GM19239 (cell line): ENCODE measurements around the gene OR5T1.

Experiments
- DNase-seq: peaks from one replicate; pipeline ENCODE4 v3.0.0; 2011; ENCODE audit warnings: low spot score; ENCODE audit not compliant: insufficient read length
- FAIRE-seq: peaks from 2 replicates; lab custom pipeline; 2011; peaks lifted over from hg19 to GRCh38; lab: Jason Lieb, UNC

OR5T1 gene

GRCh38 chr11:56273854-56274253, at the start of gene OR5T1:
Gene OR5T1 (plus strand): TSS chr11:56274154. CDS start chr11:56275639, 1,485 bp downstream.
- DNase-seq: no peak

DNA sequence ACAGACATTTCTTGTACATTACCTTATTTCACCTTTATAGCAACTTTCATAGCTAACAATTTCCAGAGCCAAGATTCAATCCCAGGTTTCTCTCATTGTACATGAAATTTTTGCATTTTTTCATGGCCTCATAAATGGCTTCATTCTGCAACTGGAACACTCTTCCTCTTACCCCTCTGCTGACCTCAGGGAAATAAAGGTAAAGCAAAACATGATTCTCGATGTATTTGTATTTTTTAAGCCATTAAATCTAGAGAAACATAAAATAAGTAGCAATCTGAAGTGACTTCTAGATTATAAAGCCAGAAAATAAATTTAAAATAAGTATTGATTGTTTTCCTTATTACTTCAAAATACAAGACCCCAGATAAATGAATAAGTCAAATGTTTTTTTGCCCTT, 39.8 kb upstream of the OR5T1 start, which contains the start of gene OR5T2:
OR5T2 (minus strand) TSS at position 101 of the 400 bp plus-strand sequence. CDS start 1,193 bp downstream, outside the sequence.
- FAIRE-seq (no peak), DNase-seq (no peak)

More at GRCh38 chr11:56273854-56274253, at the start of gene OR5T1:
- no peak for FAIRE-seq

- no peak for FAIRE-seq
Observed at GRCh38 chr11:56251954-56252353, 22.0 kb upstream of the OR5T1 start, which contains the start of gene OR5T3. Gene OR5T3 (plus strand): TSS chr11:56252254. CDS start chr11:56252254, 0 bp downstream.

DNA sequence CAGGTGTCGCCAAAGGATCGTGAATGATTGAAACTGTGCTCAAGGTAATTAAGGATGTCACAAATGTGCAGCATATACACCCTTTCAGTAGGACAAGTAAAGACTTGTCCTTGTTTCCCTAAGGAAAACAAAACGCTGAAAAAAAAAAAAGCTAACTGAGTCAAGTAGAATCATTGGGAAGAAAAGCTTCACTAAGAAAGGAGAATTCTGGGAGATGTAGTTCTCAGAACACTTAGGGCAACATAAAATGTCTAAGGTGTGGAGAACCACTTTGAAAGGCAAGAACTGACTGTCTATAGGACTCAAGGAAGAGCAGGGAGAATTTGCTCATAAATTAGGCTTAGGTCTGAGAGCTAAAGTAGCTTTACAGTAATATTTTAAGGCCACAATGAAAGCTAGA, 2.9 kb upstream of the OR5T1 start:
- no peak for FAIRE-seq
- DNase-seq: no peak

More at GRCh38 chr11:56251954-56252353, 22.0 kb upstream of the OR5T1 start, which contains the start of gene OR5T3:
- DNase-seq: no peak

DNA sequence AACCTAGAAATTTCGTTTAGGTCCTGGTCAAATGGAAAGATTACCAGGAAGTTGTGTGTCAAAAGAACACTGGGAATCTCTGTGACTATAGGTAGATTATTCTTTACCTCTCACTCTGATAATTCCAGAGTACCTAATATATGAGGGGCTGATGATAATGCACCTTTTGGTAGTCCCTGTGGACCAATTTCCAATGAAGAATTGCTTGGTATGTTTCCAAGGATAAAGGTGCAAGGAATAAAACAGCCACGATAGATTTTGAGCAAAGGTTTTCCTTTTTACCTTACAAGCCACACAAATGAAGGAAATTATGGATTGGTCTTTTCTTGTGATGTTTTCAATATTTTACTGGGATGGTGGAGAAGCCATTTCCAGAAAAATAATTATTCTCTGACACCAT, 18.2 kb downstream of the OR5T1 start, which contains the start of gene OR8H1:
OR8H1 (minus strand) TSS at position 101 of the 400 bp plus-strand sequence. CDS start 1,192 bp downstream, outside the sequence.
- DNase-seq (no peak), FAIRE-seq (no peak)

- FAIRE-seq: no peak
Observed at GRCh38 chr11:56296898-56297297, 22.9 kb downstream of the OR5T1 start.

DNA sequence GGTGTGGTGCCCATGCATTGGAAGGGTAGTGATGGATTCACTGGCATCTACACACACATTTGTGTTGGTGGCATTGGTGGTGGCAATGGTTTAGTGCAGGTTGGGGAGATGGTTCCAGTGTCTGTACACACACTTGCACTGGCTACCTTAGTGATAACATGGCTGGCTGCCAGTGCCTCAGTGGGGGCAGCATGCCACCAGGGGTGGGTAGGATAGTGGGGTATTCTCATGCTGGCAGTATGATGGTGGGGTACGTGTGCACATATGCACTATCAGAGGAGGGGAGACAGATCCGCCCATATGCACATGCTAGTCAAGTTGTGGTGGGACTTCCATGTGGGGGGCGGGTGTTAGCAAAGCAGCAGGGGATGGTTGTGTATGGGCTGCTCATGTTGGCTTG, 33.9 kb downstream of the OR5T1 start:
- FAIRE-seq (no peak), DNase-seq (no peak)

More at GRCh38 chr11:56296898-56297297, 22.9 kb downstream of the OR5T1 start:
- DNase-seq: no peak

DNA sequence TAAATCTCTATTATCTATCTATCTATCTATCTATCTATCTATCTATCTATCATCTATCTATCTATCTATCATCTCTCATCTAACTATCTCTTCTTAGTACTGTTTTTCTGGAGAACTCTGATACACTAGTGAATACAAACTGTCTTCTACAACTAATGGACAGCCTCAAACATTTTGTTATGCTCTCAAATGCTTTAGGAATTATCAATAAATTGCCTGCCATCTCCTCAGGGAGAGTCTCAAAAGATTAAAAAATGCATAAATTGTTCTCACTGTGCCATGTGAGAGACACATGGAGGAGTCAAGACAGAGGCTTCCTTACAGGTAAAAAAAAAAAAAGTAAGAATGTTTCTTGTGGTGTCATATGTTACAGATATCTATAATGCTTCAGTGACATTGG, 40.9 kb downstream of the OR5T1 start, which contains the start of gene OR8K3:
OR8K3 (plus strand) TSS at position 301 of the 400 bp plus-strand sequence. CDS start 3,163 bp downstream, outside the sequence.
- DNase-seq: no peak
- no peak for FAIRE-seq
